Left renal pelvis (tissue), 4 donors: ENCODE results near the gene UNC13A. TPM values are rescaled to one million over a fixed set of nuclear protein-coding genes. Genes with fewer than 3 reads are reported as not detected.

ENCODE experiments used
- DNase-seq, 4 donors: peaks; one replicate each; pipeline ENCODE4 v3.0.0-alpha.2; 2013; ENCODE audit warnings: low read depth in 4 of 4, low spot score in 3 of 4
- polyA plus RNA-seq, 4 donors: library from polyadenylated mRNA; unstranded; fragments of 120-200 nt; gene quantifications; one replicate each; pipeline ENCODE4 v1.2.1, GENCODE V29; 2013; ENCODE audit not compliant: insufficient read length in 4 of 4

UNC13A gene
- 1 to 10 TPM in 1 of 4 donors, under 1 TPM in 3; 0.10 to 1.2 (median 0.16) TPM for polyA plus RNA-seq

GRCh38 chr19:17687857-17688784 is at the start of gene UNC13A:
Gene UNC13A (minus strand): TSS chr19:17688354. CDS start chr19:17688199, 155 bp downstream.
- peak in 2 of 4 donors; percentile 41 to 49 for DNase-seq

GRCh38 chr19:17737690-17738153 is 49.6 kb upstream of the UNC13A start:
- DNase-seq, result no peak

GRCh38 chr19:17735410-17735809 is 47.3 kb upstream of the UNC13A start:
- DNase-seq, result no peak

- DNase-seq, result no peak
These were observed 46.0 kb upstream of the UNC13A start for GRCh38 chr19:17734146-17734545.

GRCh38 chr19:17733127-17733526 is 45.0 kb upstream of the UNC13A start:
- DNase-seq, result no peak

GRCh38 chr19:17727843-17728242 is 39.7 kb upstream of the UNC13A start:
- DNase-seq, result no peak

GRCh38 chr19:17726964-17727773 is 39.0 kb upstream of the UNC13A start:
- DNase-seq, result no peak

GRCh38 chr19:17726136-17726741 is 38.1 kb upstream of the UNC13A start:
- DNase-seq, result no peak

- DNase-seq, result no peak
These were observed 37.4 kb upstream of the UNC13A start for GRCh38 chr19:17725422-17726078.

GRCh38 chr19:17724655-17725054 is 36.5 kb upstream of the UNC13A start:
- DNase-seq, result no peak

- no peak for DNase-seq
These were observed 34.6 kb upstream of the UNC13A start for GRCh38 chr19:17722655-17723240.

- DNase-seq, result no peak
These were observed 33.7 kb upstream of the UNC13A start for GRCh38 chr19:17721821-17722220.

- no peak for DNase-seq
These were observed 33.0 kb upstream of the UNC13A start for GRCh38 chr19:17721111-17721628.

GRCh38 chr19:17720440-17720839 is 32.3 kb upstream of the UNC13A start:
- no peak for DNase-seq

GRCh38 chr19:17719730-17720400 is 31.7 kb upstream of the UNC13A start:
- DNase-seq, result no peak

GRCh38 chr19:17718947-17719711 is 31.0 kb upstream of the UNC13A start, which contains the start of gene MAP1S:
Gene MAP1S (plus strand): TSS chr19:17719480. CDS start chr19:17719503, 23 bp downstream.
- peak in 1 of 4 donors; percentile 41 for DNase-seq

GRCh38 chr19:17718550-17718946 is 30.4 kb upstream of the UNC13A start:
- no peak for DNase-seq

- DNase-seq, result no peak
These were observed 28.3 kb upstream of the UNC13A start for GRCh38 chr19:17716309-17716929.
